ENCODE results near the gene FUNDC1. TPM values are rescaled to one million over a fixed set of nuclear protein-coding genes. Genes with fewer than 3 reads are reported as not detected.

FUNDC1 gene
- polyA plus RNA-seq, 6 donors from 2014 or later, result 20.7 to 27.2 (median 23.2) TPM

DNA sequence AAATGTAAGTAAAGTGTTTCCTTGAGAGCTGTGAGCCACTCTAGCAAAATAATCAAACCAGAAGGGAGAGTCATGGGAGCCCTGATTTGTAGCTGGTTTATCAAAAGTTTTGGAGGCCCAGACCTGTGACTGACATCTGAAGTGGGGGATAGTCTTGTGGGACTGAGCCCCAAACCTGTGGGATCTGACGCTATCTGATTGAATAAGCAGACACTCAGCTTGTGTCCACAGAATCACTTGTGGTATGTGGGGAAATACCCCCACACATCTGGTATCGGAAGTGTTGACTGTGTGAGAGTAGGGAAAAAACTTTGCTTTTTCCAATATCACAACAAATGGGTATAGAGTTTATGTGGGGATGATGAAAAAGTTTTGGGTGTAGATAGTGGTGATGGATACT lies 35.4 kb downstream of the FUNDC1 start:
- Mint-ChIP-seq H3K27ac (no peak overlapping the region), H3K4me3 (no peak overlapping the region), H3K36me3 (no peaks in the 10 kb centered on the region), H3K9me3 (no peaks in the 10 kb centered on the region), H3K4me1 (no peaks in the 10 kb centered on the region), H3K27me3 (peaks cover 0 to under 1% (median 0%) of the 10 kb centered on the region in 3 donors)
- no peak for ATAC-seq (ENCODE audit: low read depth in 2 of 2)
- no peak for DNase-seq

GRCh38 chrX:44506678-44507077 lies 36.0 kb downstream of the FUNDC1 start:
- H3K4me3 Mint-ChIP-seq, result no peak overlapping the region
- no peak for ATAC-seq (ENCODE audit: low read depth in 2 of 2)
- no peak overlapping the region for H3K27ac Mint-ChIP-seq
- no peaks in the 10 kb centered on the region for H3K36me3 Mint-ChIP-seq
- H3K4me1 Mint-ChIP-seq, result no peaks in the 10 kb centered on the region
- H3K27me3 Mint-ChIP-seq, result peaks cover 0 to 6% (median 0%) of the 10 kb centered on the region in 3 donors
- H3K9me3 Mint-ChIP-seq, result no peaks in the 10 kb centered on the region
- no peak for DNase-seq

- no peak overlapping the region for H3K27ac Mint-ChIP-seq
- H3K36me3 Mint-ChIP-seq, result no peaks in the 10 kb centered on the region
- no peak overlapping the region for H3K4me3 Mint-ChIP-seq
- DNase-seq (no peak), ATAC-seq (ENCODE audit: low read depth in 2 of 2) (no peak)
- peaks cover 0 to 8% (median 0%) of the 10 kb centered on the region in 3 donors for H3K27me3 Mint-ChIP-seq
- no peaks in the 10 kb centered on the region for H3K9me3 Mint-ChIP-seq
- H3K4me1 Mint-ChIP-seq, result no peaks in the 10 kb centered on the region
Measured at GRCh38 chrX:44503560-44503959, 39.1 kb downstream of the FUNDC1 start.

DNA sequence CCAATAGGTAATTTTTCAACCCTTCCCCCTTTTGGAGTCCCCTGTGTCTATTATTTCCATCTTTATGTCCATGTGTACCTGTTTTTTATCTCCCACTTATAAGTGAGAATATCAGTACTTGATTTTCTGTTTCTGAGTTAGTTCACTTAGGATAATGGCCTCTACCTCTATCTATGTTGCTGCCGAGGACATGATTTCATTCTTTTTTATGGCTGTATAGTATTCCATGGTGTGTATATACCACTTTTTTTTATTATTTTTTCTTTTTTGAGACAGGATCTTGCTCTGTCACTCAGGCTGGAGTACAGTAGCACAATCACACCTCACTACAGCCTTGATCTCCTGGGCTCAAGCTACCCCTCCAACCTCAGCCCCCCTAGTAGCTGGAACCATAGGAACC lies 47.6 kb downstream of the FUNDC1 start:
- ATAC-seq (ENCODE audit: low read depth in 2 of 2), result no peak
- H3K36me3 Mint-ChIP-seq, result no peaks in the 10 kb centered on the region
- H3K27ac Mint-ChIP-seq, result peak overlapping the region in 1 of 6 donors; percentile 63
- no peak overlapping the region for H3K4me3 Mint-ChIP-seq
- DNase-seq, result no peak
- peaks cover 0 to 7% (median 0%) of the 10 kb centered on the region in 7 donors for H3K9me3 Mint-ChIP-seq
- no peaks in the 10 kb centered on the region for H3K27me3 Mint-ChIP-seq
- H3K4me1 Mint-ChIP-seq, result no peaks in the 10 kb centered on the region

- Mint-ChIP-seq H3K27me3 (no peaks in the 10 kb centered on the region), H3K27ac (no peak overlapping the region), H3K9me3 (peaks cover 0 to 7% (median 0%) of the 10 kb centered on the region in 7 donors), H3K36me3 (no peaks in the 10 kb centered on the region), H3K4me1 (no peaks in the 10 kb centered on the region), H3K4me3 (no peak overlapping the region)
- ATAC-seq (ENCODE audit: low read depth in 2 of 2) (no peak), DNase-seq (no peak)
Measured at GRCh38 chrX:44494357-44494756, 48.3 kb downstream of the FUNDC1 start.

DNA sequence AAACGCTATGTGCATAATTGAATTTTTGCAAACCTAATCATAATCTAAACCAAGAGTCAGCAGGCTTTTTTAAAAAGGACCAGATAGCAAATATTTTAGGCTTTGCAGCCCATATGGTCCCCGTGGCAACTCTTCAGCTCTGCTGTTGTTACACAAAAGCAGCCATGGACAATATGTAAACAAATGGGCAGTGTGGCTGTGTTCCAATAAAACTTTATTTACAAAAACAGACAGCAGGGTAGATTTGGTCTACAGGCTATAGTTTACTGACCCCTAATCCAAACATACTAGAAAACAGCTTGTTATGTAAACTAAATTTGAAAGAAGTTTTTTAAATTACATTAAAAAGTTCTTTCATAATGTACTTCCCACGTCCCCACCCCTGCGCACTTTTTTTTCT lies 53.1 kb downstream of the FUNDC1 start:
- no peak for ATAC-seq (ENCODE audit: low read depth in 2 of 2)
- DNase-seq, result no peak
- H3K36me3 Mint-ChIP-seq, result no peaks in the 10 kb centered on the region
- peaks cover 0 to 3% (median 0%) of the 10 kb centered on the region in 7 donors for H3K9me3 Mint-ChIP-seq
- H3K27ac Mint-ChIP-seq, result no peak overlapping the region
- H3K27me3 Mint-ChIP-seq, result peaks cover 0 to 36% (median 0%) of the 10 kb centered on the region in 3 donors
- H3K4me1 Mint-ChIP-seq, result no peaks in the 10 kb centered on the region
- H3K4me3 Mint-ChIP-seq, result no peak overlapping the region

DNA sequence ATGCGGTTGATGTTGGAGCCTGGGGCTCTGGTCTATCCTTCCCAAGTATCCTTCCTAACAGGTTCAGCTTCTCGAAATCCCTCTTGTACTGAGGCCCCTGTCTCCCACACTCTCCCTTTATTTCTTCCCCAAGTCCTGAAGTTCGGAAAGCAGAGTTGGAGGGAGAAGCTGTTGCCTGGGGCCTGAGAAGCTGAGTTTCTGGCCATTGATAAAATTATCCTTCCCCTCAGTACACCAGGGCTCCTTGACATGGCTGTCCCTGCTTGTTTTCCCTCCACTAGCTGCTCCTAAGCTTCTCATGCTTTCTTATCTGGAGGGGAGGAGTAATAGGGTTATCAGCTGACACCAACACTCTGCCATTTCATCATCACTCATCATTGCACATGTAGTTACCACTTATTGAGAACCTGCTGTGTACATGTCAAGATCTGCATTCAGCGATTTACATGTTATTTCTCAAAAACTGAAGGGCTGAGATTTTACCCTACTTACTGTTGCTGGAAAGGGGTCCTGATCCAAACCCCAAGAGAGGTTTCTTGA lies 58.0 kb downstream of the FUNDC1 start:
- Mint-ChIP-seq H3K36me3 (no peaks in the 10 kb centered on the region), H3K27ac (no peak overlapping the region), H3K4me1 (no peaks in the 10 kb centered on the region), H3K9me3 (peaks cover 0 to 3% (median 0%) of the 10 kb centered on the region in 7 donors), H3K4me3 (no peak overlapping the region), H3K27me3 (peaks cover 0 to 38% (median 0%) of the 10 kb centered on the region in 3 donors)
- no peak for DNase-seq
- ATAC-seq (ENCODE audit: low read depth in 2 of 2), result no peak

DNA sequence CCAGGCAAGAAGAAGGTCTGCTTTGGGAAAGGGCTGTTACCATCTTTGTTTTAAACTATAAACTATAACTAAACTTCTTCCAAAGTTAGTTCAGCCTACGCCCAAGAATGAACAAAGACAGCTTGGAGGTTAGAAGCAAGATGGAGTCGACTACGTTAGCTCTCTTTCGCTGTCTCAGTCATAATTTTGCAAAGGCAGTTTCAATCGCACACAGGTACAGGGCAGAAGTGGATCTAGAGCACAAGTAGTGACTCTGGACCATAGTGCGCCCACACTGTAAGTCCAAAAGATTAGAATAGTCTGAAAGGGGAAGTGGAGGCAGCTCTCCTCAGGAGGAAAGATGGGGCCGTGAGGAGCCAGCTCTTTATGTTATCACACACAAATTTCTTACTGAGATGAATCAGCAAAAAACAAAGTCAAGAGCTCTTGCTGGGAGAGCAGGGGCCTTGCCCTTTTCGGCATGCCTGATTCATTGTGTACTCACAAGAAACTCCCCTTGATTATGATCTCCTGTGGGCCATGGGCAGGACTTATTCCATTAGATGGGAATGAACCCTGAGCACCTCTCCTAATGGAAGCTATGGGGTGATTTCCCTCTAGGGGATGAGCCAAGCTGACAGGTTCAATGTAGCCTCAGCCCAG lies 58.6 kb downstream of the FUNDC1 start:
- no peaks in the 10 kb centered on the region for H3K36me3 Mint-ChIP-seq
- no peak overlapping the region for H3K4me3 Mint-ChIP-seq
- peaks cover 0 to 3% (median 0%) of the 10 kb centered on the region in 7 donors for H3K9me3 Mint-ChIP-seq
- H3K4me1 Mint-ChIP-seq, result no peaks in the 10 kb centered on the region
- peaks cover 0 to 38% (median 0%) of the 10 kb centered on the region in 3 donors for H3K27me3 Mint-ChIP-seq
- DNase-seq (no peak), ATAC-seq (ENCODE audit: low read depth in 2 of 2) (no peak)
- H3K27ac Mint-ChIP-seq, result no peak overlapping the region

DNA sequence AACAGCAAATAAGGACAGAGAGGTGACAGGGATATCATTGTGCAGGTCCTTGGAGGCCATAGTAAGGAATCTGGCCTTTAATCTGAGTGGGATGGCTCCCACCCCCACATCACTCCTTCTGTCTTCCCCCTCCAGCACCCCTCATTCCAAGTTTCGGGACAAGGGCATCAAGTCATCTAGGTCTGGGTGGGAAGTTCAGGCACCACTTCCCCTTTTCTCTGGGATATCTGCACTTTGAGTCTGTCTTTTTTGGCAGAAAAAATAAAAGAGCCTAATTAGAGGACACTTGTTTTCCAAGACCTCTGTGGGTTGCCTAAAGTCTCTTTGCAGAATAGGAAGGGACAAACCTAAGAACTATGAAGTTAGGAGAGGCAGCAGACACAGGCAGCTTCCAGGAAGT lies 60.1 kb downstream of the FUNDC1 start:
- H3K4me1 Mint-ChIP-seq, result no peaks in the 10 kb centered on the region
- ATAC-seq (ENCODE audit: low read depth in 2 of 2) (no peak), DNase-seq (no peak)
- peaks cover 0 to 27% (median 0%) of the 10 kb centered on the region in 3 donors for H3K27me3 Mint-ChIP-seq
- H3K4me3 Mint-ChIP-seq, result no peak overlapping the region
- no peaks in the 10 kb centered on the region for H3K36me3 Mint-ChIP-seq
- peak overlapping the region in 1 of 6 donors; percentile 92 for H3K27ac Mint-ChIP-seq
- H3K9me3 Mint-ChIP-seq, result peaks cover 0 to 3% (median 0%) of the 10 kb centered on the region in 7 donors

- H3K4me1 Mint-ChIP-seq, result no peaks in the 10 kb centered on the region
- no peak overlapping the region for H3K27ac Mint-ChIP-seq
- no peak for ATAC-seq (ENCODE audit: low read depth in 2 of 2)
- H3K27me3 Mint-ChIP-seq, result peaks cover 0 to 13% (median 0%) of the 10 kb centered on the region in 3 donors
- H3K9me3 Mint-ChIP-seq, result peaks cover 0 to 3% (median 0%) of the 10 kb centered on the region in 7 donors
- H3K36me3 Mint-ChIP-seq, result no peaks in the 10 kb centered on the region
- no peak overlapping the region for H3K4me3 Mint-ChIP-seq
- DNase-seq, result no peak
Measured at GRCh38 chrX:44480591-44480990, 62.1 kb downstream of the FUNDC1 start.

DNA sequence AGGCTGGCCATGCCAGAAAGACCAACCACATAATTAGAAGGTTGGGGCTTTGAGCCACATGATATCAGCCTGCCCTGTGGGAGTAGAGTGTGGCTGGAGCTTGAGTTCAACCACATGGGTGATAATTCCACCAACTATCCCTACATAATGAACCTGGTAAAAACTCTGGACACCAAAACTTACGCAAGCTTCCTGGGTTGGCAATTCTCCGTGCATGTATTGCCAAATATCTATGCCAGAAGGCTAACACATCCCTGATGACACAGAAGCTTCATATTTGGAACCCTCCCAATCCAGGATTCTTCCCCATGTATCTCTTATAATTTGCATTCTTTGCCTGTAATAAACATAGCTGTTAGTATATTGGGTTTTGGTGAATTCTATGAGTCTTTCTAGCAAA lies 68.2 kb downstream of the FUNDC1 start:
- no peak overlapping the region for H3K4me3 Mint-ChIP-seq
- no peaks in the 10 kb centered on the region for H3K36me3 Mint-ChIP-seq
- H3K9me3 Mint-ChIP-seq, result peaks cover 0 to 2% (median 0%) of the 10 kb centered on the region in 7 donors
- peaks cover 0 to 8% (median 0%) of the 10 kb centered on the region in 3 donors for H3K27me3 Mint-ChIP-seq
- H3K27ac Mint-ChIP-seq, result no peak overlapping the region
- peaks cover 0 to 4% (median 0%) of the 10 kb centered on the region in 3 donors for H3K4me1 Mint-ChIP-seq
- no peak for ATAC-seq (ENCODE audit: low read depth in 2 of 2)
- DNase-seq, result no peak

Other genes starting within 250 kb of the FUNDC1 start
- under 1 TPM in 3 of 6 donors, not detected in 3; 0.13 to 0.55 (median 0.20) TPM for gene EFHC2, start 199.2 kb downstream of the FUNDC1 start, polyA plus RNA-seq (ENCODE audit: low read depth in 6 of 6)

All from naive B cell (primary cell).